Measurements from ENCODE around the gene IL17RE. TPM values are rescaled to one million over a fixed set of nuclear protein-coding genes. Genes with fewer than 3 reads are reported as not detected.
A peak's percentile ranks its signal among the peaks of the same experiment; 100 is the strongest.

IL17RE gene
- total RNA-seq, 1 donor from 2014 or later, result 0.53 TPM

DNA sequence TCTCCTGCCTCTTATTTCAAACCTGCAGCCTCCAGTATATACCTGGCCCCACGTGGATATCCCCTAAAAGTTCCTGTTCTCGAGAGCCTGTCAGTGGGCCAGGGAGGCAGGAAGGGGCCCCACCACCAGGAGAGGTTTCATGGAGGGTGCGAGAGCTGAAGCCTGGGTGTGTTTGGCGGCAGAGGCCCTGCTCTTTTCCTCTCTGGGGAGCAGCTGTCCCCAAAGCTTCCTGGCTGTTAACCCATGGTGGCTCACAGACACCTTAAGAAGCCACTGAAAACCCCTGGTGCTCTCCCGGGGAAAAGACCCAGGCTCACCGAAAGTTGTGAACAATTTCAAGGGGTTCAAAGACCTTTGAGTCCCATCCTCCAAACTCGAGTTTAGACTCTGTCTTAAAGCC, 48.5 kb downstream of the IL17RE start:
- Histone ChIP-seq H3K36me3 (ENCODE audit: control insufficient read depth, insufficient read depth, low read length) (no peaks in the 10 kb centered on the region), H3K4me3 (ENCODE audit: low read depth, low read length) (no peak overlapping the region), H3K27me3 (ENCODE audit: control insufficient read depth, insufficient read depth, low read length) (no peaks in the 10 kb centered on the region)
- no peak for FAIRE-seq
- no peak for DNase-seq (ENCODE audit: low read depth)
- TF ChIP-seq, protein P1, sequence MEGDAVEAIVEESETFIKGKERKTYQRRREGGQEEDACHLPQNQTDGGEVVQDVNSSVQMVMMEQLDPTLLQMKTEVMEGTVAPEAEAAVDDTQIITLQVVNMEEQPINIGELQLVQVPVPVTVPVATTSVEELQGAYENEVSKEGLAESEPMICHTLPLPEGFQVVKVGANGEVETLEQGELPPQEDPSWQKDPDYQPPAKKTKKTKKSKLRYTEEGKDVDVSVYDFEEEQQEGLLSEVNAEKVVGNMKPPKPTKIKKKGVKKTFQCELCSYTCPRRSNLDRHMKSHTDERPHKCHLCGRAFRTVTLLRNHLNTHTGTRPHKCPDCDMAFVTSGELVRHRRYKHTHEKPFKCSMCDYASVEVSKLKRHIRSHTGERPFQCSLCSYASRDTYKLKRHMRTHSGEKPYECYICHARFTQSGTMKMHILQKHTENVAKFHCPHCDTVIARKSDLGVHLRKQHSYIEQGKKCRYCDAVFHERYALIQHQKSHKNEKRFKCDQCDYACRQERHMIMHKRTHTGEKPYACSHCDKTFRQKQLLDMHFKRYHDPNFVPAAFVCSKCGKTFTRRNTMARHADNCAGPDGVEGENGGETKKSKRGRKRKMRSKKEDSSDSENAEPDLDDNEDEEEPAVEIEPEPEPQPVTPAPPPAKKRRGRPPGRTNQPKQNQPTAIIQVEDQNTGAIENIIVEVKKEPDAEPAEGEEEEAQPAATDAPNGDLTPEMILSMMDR (IDR thresholded peaks at IDR 0.05; ENCODE audit: insufficient read depth, low read length, severe bottlenecking), result no peak

DNA sequence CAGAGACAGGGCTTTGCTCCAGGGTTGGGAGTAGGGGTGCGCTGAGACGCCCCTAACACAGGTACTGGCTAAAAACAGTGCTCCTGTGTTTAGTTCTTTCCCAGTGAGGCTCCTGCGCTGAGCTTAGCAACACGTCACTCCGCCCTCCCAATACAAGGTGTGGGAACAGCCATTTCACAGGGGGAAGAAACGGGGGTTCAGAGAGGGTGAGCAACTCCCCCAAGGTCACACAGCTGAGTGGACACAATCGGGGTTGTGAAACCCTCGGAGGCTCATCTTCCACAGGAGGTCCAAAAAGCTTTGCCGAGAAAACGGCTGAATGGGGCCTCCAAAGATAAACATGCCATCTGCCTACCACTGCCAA, 48.9 kb downstream of the IL17RE start:
- DNase-seq (ENCODE audit: low read depth) (no peak), FAIRE-seq (no peak)
- H3K4me3 ChIP-seq (ENCODE audit: low read depth, low read length), result peak overlapping the region; percentile 40
- TF ChIP-seq, protein P1 (IDR thresholded peaks at IDR 0.05; ENCODE audit: insufficient read depth, low read length, severe bottlenecking), result no peak
- H3K27me3 ChIP-seq (ENCODE audit: control insufficient read depth, insufficient read depth, low read length), result no peaks in the 10 kb centered on the region
- H3K36me3 ChIP-seq (ENCODE audit: control insufficient read depth, insufficient read depth, low read length), result no peaks in the 10 kb centered on the region

- Histone ChIP-seq H3K36me3 (ENCODE audit: control insufficient read depth, insufficient read depth, low read length) (no peaks in the 10 kb centered on the region), H3K4me3 (ENCODE audit: low read depth, low read length) (peak within 1 kb of the TSS; percentile 40), H3K27me3 (ENCODE audit: control insufficient read depth, insufficient read depth, low read length) (no peaks in the 10 kb centered on the region)
- FAIRE-seq (no peak), DNase-seq (ENCODE audit: low read depth) (no peak)
- TF ChIP-seq, protein P1 (IDR thresholded peaks at IDR 0.05; ENCODE audit: insufficient read depth, low read length, severe bottlenecking), result no peak
These were observed 49.5 kb downstream of the IL17RE start, which contains the start of gene PRRT3 for GRCh38 chr3:9951962-9952805. PRRT3 (minus strand) TSS chr3:9952408; CDS start chr3:9950115, 2,293 bp downstream.

- no peaks in the 10 kb centered on the region for H3K27me3 ChIP-seq (ENCODE audit: control insufficient read depth, insufficient read depth, low read length)
- no peak overlapping the region for H3K4me3 ChIP-seq (ENCODE audit: low read depth, low read length)
- TF ChIP-seq, protein P1 (IDR thresholded peaks at IDR 0.05; ENCODE audit: insufficient read depth, low read length, severe bottlenecking), result no peak
- DNase-seq (ENCODE audit: low read depth) (peak; percentile 25), FAIRE-seq (no peak)
- no peaks in the 10 kb centered on the region for H3K36me3 ChIP-seq (ENCODE audit: control insufficient read depth, insufficient read depth, low read length)
These were observed 52.4 kb downstream of the IL17RE start for GRCh38 chr3:9955067-9955502.

DNA sequence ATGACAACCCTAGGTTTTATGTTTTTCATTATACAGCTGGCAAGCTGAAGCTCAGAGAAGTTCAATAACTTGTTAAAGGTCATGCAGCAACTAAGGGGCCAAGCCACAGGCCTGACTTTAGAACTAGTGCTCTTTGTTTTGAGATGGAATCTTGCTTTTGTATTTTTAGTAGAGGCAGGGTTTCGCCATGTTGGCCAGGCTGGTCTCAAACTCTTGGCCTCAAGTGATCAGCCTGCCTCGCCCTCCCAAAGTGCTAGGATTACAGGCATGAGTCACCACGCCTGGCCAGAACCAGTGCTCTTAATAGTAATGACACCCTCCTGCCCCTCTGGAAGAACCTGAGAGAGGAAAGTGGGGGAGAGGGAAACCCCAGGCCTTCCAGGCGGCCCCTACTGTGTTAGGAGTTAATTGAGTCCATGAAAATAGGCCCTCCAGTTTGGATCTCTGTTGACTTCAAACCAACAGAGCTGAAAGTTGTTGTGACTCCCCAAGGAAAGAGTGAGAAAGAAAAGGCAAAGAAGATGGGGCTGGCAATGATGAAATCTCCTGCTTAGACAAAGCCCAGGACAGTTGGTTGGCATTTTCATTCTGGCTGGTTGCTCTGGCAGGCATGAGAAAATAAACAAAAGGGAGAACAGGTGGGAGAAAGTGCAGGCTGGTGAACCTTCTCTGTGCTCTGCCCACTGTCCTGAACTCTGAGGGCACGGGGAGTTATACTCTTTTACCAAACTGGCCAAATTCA, 53.1 kb downstream of the IL17RE start:
- Histone ChIP-seq H3K27me3 (ENCODE audit: control insufficient read depth, insufficient read depth, low read length) (no peaks in the 10 kb centered on the region), H3K36me3 (ENCODE audit: control insufficient read depth, insufficient read depth, low read length) (no peaks in the 10 kb centered on the region), H3K4me3 (ENCODE audit: low read depth, low read length) (no peak overlapping the region)
- no peak for FAIRE-seq
- TF ChIP-seq, protein P1 (IDR thresholded peaks at IDR 0.05; ENCODE audit: insufficient read depth, low read length, severe bottlenecking), result no peak
- DNase-seq (ENCODE audit: low read depth), result no peak

All from bronchial epithelial cell (primary cell).